NCI-H510A treated with DMSO at 0.1 percent for 48 hours (cell line): ENCODE results near the gene FGF16.
"Not testable (repeated sequence)": the region's sequence is repeated elsewhere in the genome, so short reads cannot be mapped to it uniquely, and the experiment has no call there.

Experiments used
- DNase-seq: peaks from one replicate; lab custom pipeline; 2025; lab: John Stamatoyannopoulos, UW

The FGF16 gene

GRCh38 chrX:77447653-77448569 is 722 bp downstream of the FGF16 start:
- DNase-seq: no peak

- DNase-seq: no peak
Measured at GRCh38 chrX:77450415-77450814, 3.2 kb downstream of the FGF16 start.

- DNase-seq: no peak
Measured at GRCh38 chrX:77450996-77451395, 3.8 kb downstream of the FGF16 start.

GRCh38 chrX:77453190-77453589 is 6.0 kb downstream of the FGF16 start:
- no peak for DNase-seq

GRCh38 chrX:77455437-77455836 is 8.2 kb downstream of the FGF16 start:
- DNase-seq: no peak

GRCh38 chrX:77484045-77484444 is 36.9 kb downstream of the FGF16 start:
- no peak for DNase-seq

GRCh38 chrX:77493677-77494553 is 46.7 kb downstream of the FGF16 start:
- no peak for DNase-seq

- not testable (repeated sequence) for DNase-seq
Measured at GRCh38 chrX:77500164-77500563, 53.0 kb downstream of the FGF16 start.

GRCh38 chrX:77502951-77503525 is 55.8 kb downstream of the FGF16 start:
- DNase-seq: no peak

- DNase-seq: no peak
Measured at GRCh38 chrX:77505227-77505626, 58.0 kb downstream of the FGF16 start.
